ENCODE data around the gene CDADC1. TPM values are rescaled to one million over a fixed set of nuclear protein-coding genes. Genes with fewer than 3 reads are reported as not detected.

CDADC1 gene
- total RNA-seq, 1 donor from 2014 or later = 5.4 TPM

- DNase-seq = no peak
Observed at GRCh38 chr13:49295244-49295643, 47.5 kb downstream of the CDADC1 start.

GRCh38 chr13:49296659-49297058 lies 48.9 kb downstream of the CDADC1 start:
- DNase-seq = no peak

GRCh38 chr13:49297338-49297737 lies 49.6 kb downstream of the CDADC1 start:
- DNase-seq = no peak

- DNase-seq = no peak
Observed at GRCh38 chr13:49298416-49298815, 50.7 kb downstream of the CDADC1 start.

GRCh38 chr13:49298903-49299605 lies 51.3 kb downstream of the CDADC1 start:
- no peak for DNase-seq

- no peak for DNase-seq
Observed at GRCh38 chr13:49300276-49300675, 52.6 kb downstream of the CDADC1 start.

- peak; percentile 67 for DNase-seq
Observed at GRCh38 chr13:49300739-49301589, 53.2 kb downstream of the CDADC1 start.

- DNase-seq = no peak
Observed at GRCh38 chr13:49302222-49302621, 54.5 kb downstream of the CDADC1 start.

- DNase-seq = no peak
Observed at GRCh38 chr13:49302817-49303216, 55.1 kb downstream of the CDADC1 start.

- no peak for DNase-seq
Observed at GRCh38 chr13:49303533-49304252, 56.0 kb downstream of the CDADC1 start.

GRCh38 chr13:49304356-49304755 lies 56.6 kb downstream of the CDADC1 start:
- DNase-seq = no peak

GRCh38 chr13:49304763-49305700 lies 57.3 kb downstream of the CDADC1 start:
- DNase-seq = no peak

GRCh38 chr13:49305792-49306425 lies 58.2 kb downstream of the CDADC1 start:
- DNase-seq = no peak

- DNase-seq = no peak
Observed at GRCh38 chr13:49307365-49307764, 59.6 kb downstream of the CDADC1 start.

- DNase-seq = peak; percentile 89
Observed at GRCh38 chr13:49308097-49308875, 60.6 kb downstream of the CDADC1 start.

- DNase-seq = no peak
Observed at GRCh38 chr13:49308921-49309408, 61.2 kb downstream of the CDADC1 start.

- no peak for DNase-seq
Observed at GRCh38 chr13:49310251-49310650, 62.5 kb downstream of the CDADC1 start.

- no peak for DNase-seq
Observed at GRCh38 chr13:49311816-49312215, 64.1 kb downstream of the CDADC1 start.

GRCh38 chr13:49314344-49314882 lies 66.7 kb downstream of the CDADC1 start:
- DNase-seq = no peak

GRCh38 chr13:49315036-49315565 lies 67.4 kb downstream of the CDADC1 start:
- no peak for DNase-seq

Data from skin of body (tissue), 2 donors.